HepG2 (cell line): Measurements from ENCODE around the gene PLVAP. TPM values are rescaled to one million over a fixed set of nuclear protein-coding genes. Genes with fewer than 3 reads are reported as not detected.

ENCODE experiments used
- ATAD3A ChIP-seq: sonication (generic); formaldehyde crosslinking; IDR thresholded peaks from 2 replicates; pipeline ENCODE4 v1.4.0; 2020; ENCODE audit warnings: missing genetic modification reagents
- GABPA ChIP-seq, 2 experiments: IDR thresholded peaks; 2 replicates each; pipeline ENCODE4 v1.6.1; 2011 to 2016; ENCODE audit warnings: low read depth in 2 of 2, low read length in 1 of 2, missing biosample characterization in 1 of 2, missing genetic modification characterization in 1 of 2
- MEF2D ChIP-seq: sonication (generic); formaldehyde crosslinking; IDR thresholded peaks from 2 replicates; pipeline ENCODE4 v1.5.1; 2020; ENCODE audit warnings: mild to moderate bottlenecking, missing genetic modification reagents
- NFIC ChIP-seq: IDR thresholded peaks from 2 replicates; pipeline ENCODE4 v1.6.1; 2012; ENCODE audit warnings: mild to moderate bottlenecking, low read length, inconsistent platforms
- POGK ChIP-seq: sonication (generic); formaldehyde crosslinking; conservative IDR thresholded peaks from 2 replicates; pipeline ENCODE4 v1.8.0; 2022; ENCODE audit warnings: mild to moderate bottlenecking, moderate library complexity, missing genetic modification reagents
- SNRNP70 ChIP-seq: fragments of 200-400 bp; formaldehyde crosslinking; IDR thresholded peaks from 2 replicates; pipeline ENCODE4 v1.6.1; 2017; ENCODE audit warnings: mild to moderate bottlenecking, low read depth, low read length, moderate library complexity
- SOX5 ChIP-seq: IDR thresholded peaks from 2 replicates; pipeline ENCODE4 v1.6.1; 2016; ENCODE audit warnings: borderline replicate concordance
- ZNF30 ChIP-seq: sonication (generic); formaldehyde crosslinking; IDR thresholded peaks from 2 replicates; pipeline ENCODE4 v1.5.0; 2020; ENCODE audit warnings: mild to moderate bottlenecking, missing genetic modification reagents
- ZNF335 ChIP-seq: sonication (generic); formaldehyde crosslinking; IDR thresholded peaks from 2 replicates; pipeline ENCODE4 v1.4.0; 2020; ENCODE audit warnings: missing genetic modification reagents
- ZNF350 ChIP-seq: sonication (generic); formaldehyde crosslinking; IDR thresholded peaks from 2 replicates; pipeline ENCODE4 v1.4.0; 2020; ENCODE audit warnings: mild to moderate bottlenecking, low read depth, missing genetic modification reagents, borderline replicate concordance
- ZNF414 ChIP-seq: sonication (generic); formaldehyde crosslinking; IDR thresholded peaks from 2 replicates; pipeline ENCODE4 v1.5.0; 2020; ENCODE audit warnings: missing genetic modification reagents
- ZNF570 ChIP-seq: sonication (generic); formaldehyde crosslinking; IDR thresholded peaks from 2 replicates; pipeline ENCODE4 v1.4.0; 2020; ENCODE audit warnings: mild to moderate bottlenecking, missing genetic modification reagents, borderline replicate concordance
- ZNF891 ChIP-seq: sonication (generic); formaldehyde crosslinking; IDR thresholded peaks from 2 replicates; pipeline ENCODE4 v1.5.0; 2020; ENCODE audit warnings: mild to moderate bottlenecking, missing genetic modification reagents
- polyA plus RNA-seq, 8 experiments: library from polyadenylated mRNA; depleted of rRNA in 3 of 8; stranded (reverse) in 7 of 8; unstranded in 1 of 8; fragments of >200 nt; fragmentation: Illumina TruSeq in 4 of 8; extraction: Trizol in 4 of 8; gene quantifications; 2 replicates each; pipeline versions ENCODE4 v1.2.1 to v1.2.3, GENCODE V29; 2011 to 2016; ENCODE audit warnings: low read depth in 4 of 8, missing spikeins in 1 of 8, mixed read lengths in 1 of 8; ENCODE audit not compliant: insufficient read depth in 1 of 8
- total RNA-seq, 5 experiments: library from RNA; depleted of rRNA; stranded (reverse); fragments of >200 nt; fragmentation: Illumina TruSeq; extraction: Trizol; gene quantifications; 2 replicates each; pipeline ENCODE4 v1.2.3, GENCODE V29; 2016; ENCODE audit warnings: low read depth in 1 of 5
- TF ChIP-seq, protein P1 (sequence below): fragments of 450-650 bp; IDR thresholded peaks from 2 replicates; pipeline ENCODE4 v1.6.1; 2016
- TF ChIP-seq, protein P2 (sequence below): sonication (generic); formaldehyde crosslinking; IDR thresholded peaks from 2 replicates; pipeline ENCODE4 v1.5.0; 2020; ENCODE audit warnings: missing genetic modification reagents
- TF ChIP-seq, protein P3 (sequence below): sonication (generic); formaldehyde crosslinking; conservative IDR thresholded peaks from 2 replicates; pipeline ENCODE4 v1.4.0; 2020; ENCODE audit warnings: missing genetic modification reagents
- TF ChIP-seq, protein P4 (sequence below): sonication (generic); formaldehyde crosslinking; IDR thresholded peaks from 2 replicates; pipeline ENCODE4 v1.4.0; 2020; ENCODE audit warnings: missing genetic modification reagents, low read depth, mild to moderate bottlenecking, borderline replicate concordance
- TF ChIP-seq, protein P5 (sequence below): sonication (generic); formaldehyde crosslinking; IDR thresholded peaks from 2 replicates; pipeline ENCODE4 v1.4.0; 2020; ENCODE audit warnings: mild to moderate bottlenecking, missing genetic modification reagents, borderline replicate concordance

PLVAP gene
- total and polyA plus RNA-seq, 2 of the 13 experiments (the other 11 are each of a cell fraction or from before 2014, with no cell fraction given), result 0.26 TPM; not detected in 1

DNA sequence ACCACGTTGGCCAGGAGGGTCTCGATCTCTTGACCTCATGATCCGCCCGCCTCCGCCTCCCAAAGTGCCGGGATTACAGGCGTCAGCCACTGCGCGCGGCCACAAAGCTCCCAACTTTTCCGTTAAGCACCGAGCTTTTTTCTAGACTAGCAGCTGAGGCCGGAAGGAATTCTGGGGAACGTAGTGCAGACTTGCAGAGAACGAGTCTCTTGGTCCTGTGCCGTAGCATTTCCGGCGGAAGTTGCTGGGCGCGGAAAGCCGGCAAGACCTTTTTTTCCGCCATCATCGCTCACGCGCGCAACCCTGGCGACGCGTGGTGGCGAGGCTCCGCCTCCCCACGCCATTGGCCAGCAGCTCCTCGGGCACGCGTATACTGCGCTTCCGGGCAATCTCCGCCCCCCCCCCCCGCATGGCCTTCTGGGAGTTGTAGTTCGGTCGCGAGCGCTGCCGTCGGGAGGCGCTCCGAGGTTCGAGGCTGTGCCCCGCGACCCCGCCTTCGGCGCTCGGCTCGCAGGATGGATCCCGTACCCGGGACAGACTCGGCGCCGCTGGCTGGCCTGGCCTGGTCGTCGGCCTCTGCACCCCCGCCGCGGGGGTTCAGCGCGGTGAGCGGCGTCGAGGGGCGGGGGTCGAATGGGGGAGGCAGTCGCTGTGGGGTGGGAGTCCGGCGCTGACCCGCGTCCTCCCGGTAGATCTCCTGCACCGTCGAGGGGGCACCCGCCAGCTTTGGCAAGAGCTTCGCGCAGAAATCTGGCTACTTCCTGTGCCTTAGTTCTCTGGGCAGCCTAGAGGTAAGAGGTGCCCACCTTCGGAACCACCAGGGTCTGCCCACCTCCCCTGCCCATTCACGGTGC lies 42.7 kb upstream of the PLVAP start, which contains the start of gene MVB12A (continued):
- TF ChIP-seq, protein P1, sequence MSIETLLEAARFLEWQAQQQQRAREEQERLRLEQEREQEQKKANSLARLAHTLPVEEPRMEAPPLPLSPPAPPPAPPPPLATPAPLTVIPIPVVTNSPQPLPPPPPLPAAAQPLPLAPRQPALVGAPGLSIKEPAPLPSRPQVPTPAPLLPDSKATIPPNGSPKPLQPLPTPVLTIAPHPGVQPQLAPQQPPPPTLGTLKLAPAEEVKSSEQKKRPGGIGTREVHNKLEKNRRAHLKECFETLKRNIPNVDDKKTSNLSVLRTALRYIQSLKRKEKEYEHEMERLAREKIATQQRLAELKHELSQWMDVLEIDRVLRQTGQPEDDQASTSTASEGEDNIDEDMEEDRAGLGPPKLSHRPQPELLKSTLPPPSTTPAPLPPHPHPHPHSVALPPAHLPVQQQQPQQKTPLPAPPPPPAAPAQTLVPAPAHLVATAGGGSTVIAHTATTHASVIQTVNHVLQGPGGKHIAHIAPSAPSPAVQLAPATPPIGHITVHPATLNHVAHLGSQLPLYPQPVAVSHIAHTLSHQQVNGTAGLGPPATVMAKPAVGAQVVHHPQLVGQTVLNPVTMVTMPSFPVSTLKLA, result peak; percentile 71
- TF ChIP-seq ATAD3A (CRISPR knock-in tag) (no peak), GABPA (IDR thresholded peaks at IDR 0.05; ENCODE audit: low read depth, low read length) (peak; percentile 95), GABPA (CRISPR knock-in tag; IDR thresholded peaks at IDR 0.05; ENCODE audit: low read depth) (peak; percentile 97), ZNF414 (peak; percentile 58; the same call in 1 of the 2 replicates), NFIC (no peak), ZNF570 (CRISPR knock-in tag) (0 out of 2 replicates have a peak, but pooled peaks have one; percentile 17), POGK (CRISPR knock-in tag) (no peak), ZNF350 (CRISPR knock-in tag) (peak; percentile 62; the same call in 1 of the 2 replicates), SOX5 (CRISPR knock-in tag) (peak; percentile 59; the same call in 1 of the 2 replicates), ZNF30 (CRISPR knock-in tag) (no peak), SNRNP70 (no peak), ZNF891 (CRISPR knock-in tag) (no peak), ZNF335 (CRISPR knock-in tag) (0 out of 2 replicates have a peak, but pooled peaks have one; percentile 61), MEF2D (peak; percentile 68; the same call in 1 of the 2 replicates)
- TF ChIP-seq, protein P2, sequence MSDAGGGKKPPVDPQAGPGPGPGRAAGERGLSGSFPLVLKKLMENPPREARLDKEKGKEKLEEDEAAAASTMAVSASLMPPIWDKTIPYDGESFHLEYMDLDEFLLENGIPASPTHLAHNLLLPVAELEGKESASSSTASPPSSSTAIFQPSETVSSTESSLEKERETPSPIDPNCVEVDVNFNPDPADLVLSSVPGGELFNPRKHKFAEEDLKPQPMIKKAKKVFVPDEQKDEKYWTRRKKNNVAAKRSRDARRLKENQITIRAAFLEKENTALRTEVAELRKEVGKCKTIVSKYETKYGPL (CRISPR knock-in tag), result no peak
- TF ChIP-seq, protein P3, sequence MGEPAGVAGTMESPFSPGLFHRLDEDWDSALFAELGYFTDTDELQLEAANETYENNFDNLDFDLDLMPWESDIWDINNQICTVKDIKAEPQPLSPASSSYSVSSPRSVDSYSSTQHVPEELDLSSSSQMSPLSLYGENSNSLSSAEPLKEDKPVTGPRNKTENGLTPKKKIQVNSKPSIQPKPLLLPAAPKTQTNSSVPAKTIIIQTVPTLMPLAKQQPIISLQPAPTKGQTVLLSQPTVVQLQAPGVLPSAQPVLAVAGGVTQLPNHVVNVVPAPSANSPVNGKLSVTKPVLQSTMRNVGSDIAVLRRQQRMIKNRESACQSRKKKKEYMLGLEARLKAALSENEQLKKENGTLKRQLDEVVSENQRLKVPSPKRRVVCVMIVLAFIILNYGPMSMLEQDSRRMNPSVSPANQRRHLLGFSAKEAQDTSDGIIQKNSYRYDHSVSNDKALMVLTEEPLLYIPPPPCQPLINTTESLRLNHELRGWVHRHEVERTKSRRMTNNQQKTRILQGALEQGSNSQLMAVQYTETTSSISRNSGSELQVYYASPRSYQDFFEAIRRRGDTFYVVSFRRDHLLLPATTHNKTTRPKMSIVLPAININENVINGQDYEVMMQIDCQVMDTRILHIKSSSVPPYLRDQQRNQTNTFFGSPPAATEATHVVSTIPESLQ, result no peak
- TF ChIP-seq, protein P4, sequence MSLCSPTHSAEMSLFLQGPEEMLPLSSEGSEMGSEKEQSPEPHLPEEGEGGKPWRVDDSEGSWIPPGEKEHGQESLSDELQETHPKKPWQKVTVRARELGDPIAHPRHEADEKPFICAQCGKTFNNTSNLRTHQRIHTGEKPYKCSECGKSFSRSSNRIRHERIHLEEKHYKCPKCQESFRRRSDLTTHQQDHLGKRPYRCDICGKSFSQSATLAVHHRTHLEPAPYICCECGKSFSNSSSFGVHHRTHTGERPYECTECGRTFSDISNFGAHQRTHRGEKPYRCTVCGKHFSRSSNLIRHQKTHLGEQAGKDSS (CRISPR knock-in tag), result peak; percentile 25
- TF ChIP-seq, protein P5, sequence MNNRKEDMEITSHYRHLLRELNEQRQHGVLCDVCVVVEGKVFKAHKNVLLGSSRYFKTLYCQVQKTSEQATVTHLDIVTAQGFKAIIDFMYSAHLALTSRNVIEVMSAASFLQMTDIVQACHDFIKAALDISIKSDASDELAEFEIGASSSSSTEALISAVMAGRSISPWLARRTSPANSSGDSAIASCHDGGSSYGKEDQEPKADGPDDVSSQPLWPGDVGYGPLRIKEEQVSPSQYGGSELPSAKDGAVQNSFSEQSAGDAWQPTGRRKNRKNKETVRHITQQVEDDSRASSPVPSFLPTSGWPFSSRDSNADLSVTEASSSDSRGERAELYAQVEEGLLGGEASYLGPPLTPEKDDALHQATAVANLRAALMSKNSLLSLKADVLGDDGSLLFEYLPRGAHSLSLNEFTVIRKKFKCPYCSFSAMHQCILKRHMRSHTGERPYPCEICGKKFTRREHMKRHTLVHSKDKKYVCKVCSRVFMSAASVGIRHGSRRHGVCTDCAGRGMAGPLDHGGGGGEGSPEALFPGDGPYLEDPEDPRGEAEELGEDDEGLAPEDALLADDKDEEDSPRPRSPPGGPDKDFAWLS (CRISPR knock-in tag), result peak; percentile 76; the same call in 1 of the 2 replicates
